GM12864 (cell line): ENCODE results near the gene PRR19.

Experiments used
- DNase-seq: peaks from one replicate; pipeline ENCODE4 v3.0.0-alpha.2; 2011; ENCODE audit warnings: low read depth
- H3K4me3 ChIP-seq: 2 replicates; pipeline ENCODE4 v1.5.1; 2011; ENCODE audit warnings: mild to moderate bottlenecking, low read depth, low read length, control low read depth
- CTCF ChIP-seq: IDR thresholded peaks from 2 replicates; pipeline ENCODE4 v1.5.1; 2011; ENCODE audit warnings: low read depth, mild to moderate bottlenecking, moderate library complexity, low read length, control low read depth, inconsistent platforms; ENCODE audit errors: missing control alignments

Gene PRR19

DNA sequence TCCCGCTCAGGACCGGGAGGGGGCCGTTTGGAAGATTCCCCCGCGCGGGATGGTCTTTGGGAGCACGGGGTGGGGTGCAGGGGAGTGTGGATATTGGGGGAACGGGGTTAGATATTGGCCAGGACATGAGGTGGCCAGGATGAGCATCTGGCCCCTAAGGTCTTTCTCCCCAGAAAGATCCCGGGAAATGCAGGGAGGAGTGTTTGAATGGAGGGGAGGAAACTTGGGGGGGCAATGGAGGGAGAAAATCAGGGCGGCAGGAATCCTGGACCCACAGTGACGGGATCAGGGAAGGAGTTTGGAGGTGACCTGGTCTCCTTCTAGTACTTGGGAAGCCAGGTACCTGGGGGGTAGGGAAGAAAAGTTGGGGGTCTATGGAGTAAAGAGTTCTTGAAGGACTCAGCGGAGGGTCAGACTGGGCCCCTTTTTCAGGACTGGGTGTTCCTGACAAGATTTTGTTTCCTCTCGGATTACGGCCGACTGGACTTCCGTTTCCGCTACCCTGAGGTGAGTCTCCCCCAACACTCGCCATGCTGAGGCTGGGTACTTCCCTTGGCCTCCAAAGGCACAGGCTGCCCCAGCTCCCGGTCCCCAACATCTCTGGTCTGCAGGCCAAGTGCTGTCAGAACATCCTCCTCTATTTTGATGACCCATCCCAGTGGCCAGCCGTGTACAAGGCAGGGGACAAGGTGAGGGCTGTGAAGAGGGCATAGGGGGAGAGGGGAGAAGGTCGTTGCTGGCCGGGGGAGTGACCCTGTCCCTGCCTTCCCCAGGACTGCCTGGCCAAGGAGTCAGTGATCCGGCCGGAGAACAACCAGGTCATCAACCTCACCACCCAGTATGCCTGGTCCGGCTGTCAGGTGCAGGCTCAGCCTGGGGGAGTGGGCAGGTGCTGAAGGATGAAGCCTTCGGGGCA is 12.2 kb downstream of the PRR19 start:
- H3K4me3 ChIP-seq, result no peak overlapping the region
- peak; percentile 1 for TF ChIP-seq CTCF
- DNase-seq, result no peak

GRCh38 chr19:42315024-42315423 is 13.1 kb downstream of the PRR19 start:
- H3K4me3 ChIP-seq, result no peak overlapping the region
- DNase-seq, result no peak
- no peak for TF ChIP-seq CTCF

- H3K4me3 ChIP-seq, result peak overlapping the region; percentile 46
Measured at GRCh38 chr19:42316223-42317211, 14.6 kb downstream of the PRR19 start.

DNA sequence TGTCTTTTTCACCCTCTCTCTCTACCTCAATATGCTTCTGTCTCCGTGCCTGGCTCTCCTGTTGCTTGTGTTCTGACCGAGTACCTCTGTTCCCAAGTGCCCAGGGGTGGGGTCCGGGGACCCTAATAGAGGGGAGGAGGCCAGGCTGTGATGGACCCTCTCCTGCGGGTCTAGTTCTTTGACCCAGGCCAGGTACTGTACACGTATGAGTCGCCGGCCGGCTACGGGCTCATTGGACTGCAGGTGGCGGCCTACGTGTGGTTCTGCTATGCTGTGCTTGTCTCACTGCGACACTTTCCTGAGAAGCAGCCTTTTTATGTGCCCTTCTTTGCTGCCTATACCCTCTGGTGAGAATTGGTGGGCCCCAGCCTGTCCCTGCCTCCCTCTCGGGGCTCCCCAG is 15.6 kb downstream of the PRR19 start:
- no peak for DNase-seq
- no peak overlapping the region for H3K4me3 ChIP-seq
- TF ChIP-seq CTCF, result no peak

More at GRCh38 chr19:42316223-42317211, 14.6 kb downstream of the PRR19 start:
- DNase-seq, result no peak
- no peak for TF ChIP-seq CTCF

DNA sequence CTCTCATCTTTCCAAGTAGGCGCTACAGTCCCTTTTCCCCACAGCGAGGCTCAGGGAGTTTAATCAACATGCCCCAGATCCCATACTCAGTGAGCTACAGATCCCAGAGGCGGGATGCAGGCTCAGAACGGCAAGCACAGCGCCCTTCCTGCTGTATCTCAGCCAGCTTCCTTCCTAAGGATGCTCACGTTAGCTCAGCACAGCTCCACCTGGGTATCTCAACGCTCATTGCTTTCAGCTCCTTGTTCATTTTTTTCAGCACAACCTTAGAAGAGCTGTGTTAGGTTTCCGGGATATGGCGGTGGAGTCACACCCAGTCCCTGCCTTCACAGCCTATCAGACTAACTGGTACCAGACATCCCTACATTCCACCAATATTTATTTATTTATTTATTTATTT is 20.4 kb downstream of the PRR19 start:
- H3K4me3 ChIP-seq, result no peak overlapping the region
- DNase-seq, result no peak
- TF ChIP-seq CTCF, result no peak

DNA sequence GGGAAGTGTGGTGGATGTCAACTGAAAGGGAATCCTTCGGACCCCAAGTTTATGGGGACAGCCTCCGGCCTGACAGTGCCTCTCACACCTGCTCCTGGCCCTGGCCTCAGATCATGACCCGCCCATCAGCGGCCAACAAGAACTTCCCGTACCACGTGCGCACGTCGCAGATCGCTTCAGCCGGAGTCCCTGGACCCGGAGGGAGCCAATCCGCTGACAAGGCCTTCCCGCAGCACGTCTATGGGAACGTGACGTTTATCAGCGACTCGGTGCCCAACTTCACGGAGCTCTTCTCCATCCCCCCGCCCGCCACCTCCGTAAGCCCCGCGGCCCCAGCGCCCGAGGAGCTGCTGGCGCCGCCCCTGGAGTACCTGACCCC is 21.5 kb downstream of the PRR19 start:
- no peak for TF ChIP-seq CTCF
- no peak for DNase-seq
- H3K4me3 ChIP-seq, result no peak overlapping the region
